SK-N-SH treated with all-trans-retinoic acid at 6 μM for 48 hours (cell line): Measurements from ENCODE around the gene TNPO2.
A peak's percentile ranks its signal among the peaks of the same experiment; 100 is the strongest.

Experiments
- ATAC-seq: fragments of 200-7000 bp; cut with Tn5 transposase; 3 replicates; pipeline ENCODE4 v1.9.1; 2020; ENCODE audit warnings: mild to moderate bottlenecking, moderate library complexity
- CSDC2 ChIP-seq: fragments of 250-450 bp; sonication (Bioruptor Pico); IDR thresholded peaks from 2 replicates; pipeline ENCODE4 v1.5.0; 2020; ENCODE audit warnings: mild to moderate bottlenecking, moderate library complexity
- ESRRG ChIP-seq: fragments of 250-450 bp; sonication (Bioruptor Pico); IDR thresholded peaks from 2 replicates; pipeline ENCODE4 v1.6.1; 2021; ENCODE audit warnings: mild to moderate bottlenecking
- GLIS3 ChIP-seq: fragments of 250-450 bp; sonication (Bioruptor Pico); IDR thresholded peaks from 2 replicates; pipeline ENCODE4 v1.5.0; 2020; ENCODE audit warnings: mild to moderate bottlenecking, moderate library complexity
- ISL1 ChIP-seq: fragments of 250-450 bp; sonication (Bioruptor Pico); IDR thresholded peaks from 2 replicates; pipeline ENCODE4 v2.1.2; 2022; ENCODE audit warnings: mild to moderate bottlenecking, moderate library complexity
- OSR1 ChIP-seq: fragments of 250-450 bp; sonication (Bioruptor Pico); IDR thresholded peaks from 2 replicates; pipeline ENCODE4 v1.8.0; 2022; ENCODE audit warnings: moderate library complexity, mild to moderate bottlenecking, inconsistent platforms
- PATZ1 ChIP-seq: fragments of 250-450 bp; sonication (Bioruptor Pico); IDR thresholded peaks from 2 replicates; pipeline ENCODE4 v1.8.0; 2020; ENCODE audit warnings: mild to moderate bottlenecking, moderate library complexity, borderline replicate concordance
- POU6F1 ChIP-seq: fragments of 250-450 bp; sonication (Bioruptor Pico); IDR thresholded peaks from 2 replicates; pipeline ENCODE4 v1.8.0; 2021; ENCODE audit warnings: low read depth, mild to moderate bottlenecking, moderate library complexity, borderline replicate concordance
- PPARA ChIP-seq: fragments of 250-450 bp; sonication (Bioruptor Pico); IDR thresholded peaks from 2 replicates; pipeline ENCODE4 v1.5.0; 2020; ENCODE audit warnings: mild to moderate bottlenecking, borderline replicate concordance
- RARB ChIP-seq: fragments of 250-450 bp; sonication (Bioruptor Pico); IDR thresholded peaks from 2 replicates; pipeline ENCODE4 v1.8.0; 2021; ENCODE audit warnings: mild to moderate bottlenecking, moderate library complexity
- SNAI2 ChIP-seq: fragments of 250-450 bp; sonication (Bioruptor Pico); IDR thresholded peaks from 2 replicates; pipeline ENCODE4 v1.5.0; 2020; ENCODE audit warnings: mild to moderate bottlenecking, moderate library complexity
- TCF4 ChIP-seq: fragments of 250-450 bp; sonication (Bioruptor Pico); IDR thresholded peaks from 2 replicates; pipeline ENCODE4 v1.8.0; 2021; ENCODE audit warnings: mild to moderate bottlenecking, moderate library complexity, borderline replicate concordance
- TOX ChIP-seq: fragments of 250-450 bp; sonication (Bioruptor Pico); IDR thresholded peaks from 2 replicates; pipeline ENCODE4 v1.8.0; 2021; ENCODE audit warnings: mild to moderate bottlenecking, moderate library complexity, borderline replicate concordance
- ZFP3 ChIP-seq: fragments of 250-450 bp; sonication (Bioruptor Pico); IDR thresholded peaks from 2 replicates; pipeline ENCODE4 v1.5.0; 2020; ENCODE audit warnings: mild to moderate bottlenecking, moderate library complexity
- ZFP30 ChIP-seq: fragments of 450-650 bp; formaldehyde crosslinking; IDR thresholded peaks from 2 replicates; pipeline ENCODE4 v1.5.0; 2022; ENCODE audit warnings: mild to moderate bottlenecking, moderate library complexity
- ZNF565 ChIP-seq: fragments of 450-650 bp; formaldehyde crosslinking; conservative IDR thresholded peaks from 2 replicates; pipeline ENCODE4 v1.5.0; 2020; ENCODE audit warnings: low read depth, mild to moderate bottlenecking, moderate library complexity
- ZNF70 ChIP-seq: fragments of 450-650 bp; formaldehyde crosslinking; IDR thresholded peaks from 2 replicates; pipeline ENCODE4 v1.5.0; 2020; ENCODE audit warnings: mild to moderate bottlenecking, moderate library complexity
- ZNF8 ChIP-seq: fragments of 450-650 bp; formaldehyde crosslinking; IDR thresholded peaks from 2 replicates; pipeline ENCODE4 v1.5.0; 2020; ENCODE audit warnings: mild to moderate bottlenecking, moderate library complexity
- TF ChIP-seq, protein P1 (sequence below): fragments of 250-450 bp; sonication (Bioruptor Pico); IDR thresholded peaks from 2 replicates; pipeline ENCODE4 v1.5.1; 2020; ENCODE audit warnings: low read depth, mild to moderate bottlenecking, moderate library complexity
- TF ChIP-seq, protein P2 (sequence below): fragments of 250-450 bp; sonication (Bioruptor Pico); IDR thresholded peaks from 2 replicates; pipeline ENCODE4 v1.5.0; 2020; ENCODE audit warnings: mild to moderate bottlenecking, moderate library complexity

TNPO2 gene

DNA sequence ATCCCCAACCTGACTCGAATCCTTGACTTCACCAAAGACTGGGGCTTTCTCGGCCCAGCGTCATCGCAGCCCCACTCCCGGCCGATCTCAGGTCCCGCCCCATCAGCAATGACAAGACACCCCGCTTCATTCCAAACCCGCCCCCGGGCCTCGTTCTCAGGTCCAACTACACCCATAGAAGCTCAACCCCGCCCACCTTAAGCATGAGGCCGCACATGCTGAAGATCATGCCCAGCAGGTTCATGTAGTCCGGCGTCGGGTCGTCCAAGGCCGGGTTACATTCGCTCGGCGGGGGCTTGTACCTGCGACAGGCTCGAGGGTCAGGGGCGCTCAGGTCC lies 54.8 kb downstream of the TNPO2 start:
- ATAC-seq: peak; percentile 33
- TF ChIP-seq OSR1 (CRISPR knock-in tag) (no peak), PPARA (CRISPR knock-in tag) (no peak), PATZ1 (no peak), ZFP3 (CRISPR knock-in tag) (no peak), POU6F1 (CRISPR knock-in tag) (no peak)
- TF ChIP-seq, protein P1, sequence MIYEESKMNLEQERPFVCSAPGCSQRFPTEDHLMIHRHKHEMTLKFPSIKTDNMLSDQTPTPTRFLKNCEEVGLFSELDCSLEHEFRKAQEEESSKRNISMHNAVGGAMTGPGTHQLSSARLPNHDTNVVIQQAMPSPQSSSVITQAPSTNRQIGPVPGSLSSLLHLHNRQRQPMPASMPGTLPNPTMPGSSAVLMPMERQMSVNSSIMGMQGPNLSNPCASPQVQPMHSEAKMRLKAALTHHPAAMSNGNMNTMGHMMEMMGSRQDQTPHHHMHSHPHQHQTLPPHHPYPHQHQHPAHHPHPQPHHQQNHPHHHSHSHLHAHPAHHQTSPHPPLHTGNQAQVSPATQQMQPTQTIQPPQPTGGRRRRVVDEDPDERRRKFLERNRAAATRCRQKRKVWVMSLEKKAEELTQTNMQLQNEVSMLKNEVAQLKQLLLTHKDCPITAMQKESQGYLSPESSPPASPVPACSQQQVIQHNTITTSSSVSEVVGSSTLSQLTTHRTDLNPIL: no peak
- TF ChIP-seq, all 23 proteins: peak for 0

DNA sequence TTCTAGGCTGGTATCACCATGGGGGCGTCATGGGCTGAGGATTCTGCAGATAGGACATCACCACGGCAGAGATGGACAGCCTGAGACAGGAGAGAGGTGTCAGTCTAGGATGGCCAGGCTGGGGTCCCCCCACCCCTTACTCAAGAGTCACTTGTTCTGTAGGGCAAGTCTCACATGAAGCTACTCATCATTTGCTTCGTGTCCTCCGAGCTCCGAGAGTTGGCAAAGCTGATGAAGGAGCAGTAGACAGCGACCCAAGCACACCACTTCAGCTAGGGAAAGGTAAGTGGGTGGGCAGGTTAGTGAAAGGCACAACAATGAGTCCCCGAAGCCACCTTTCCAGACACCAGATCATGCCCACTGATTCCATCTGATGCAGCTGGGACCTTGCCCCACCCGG lies 55.4 kb downstream of the TNPO2 start:
- ATAC-seq: no peak
- no peak for TF ChIP-seq ZFP30 (CRISPR knock-in tag)
- TF ChIP-seq, protein P2, sequence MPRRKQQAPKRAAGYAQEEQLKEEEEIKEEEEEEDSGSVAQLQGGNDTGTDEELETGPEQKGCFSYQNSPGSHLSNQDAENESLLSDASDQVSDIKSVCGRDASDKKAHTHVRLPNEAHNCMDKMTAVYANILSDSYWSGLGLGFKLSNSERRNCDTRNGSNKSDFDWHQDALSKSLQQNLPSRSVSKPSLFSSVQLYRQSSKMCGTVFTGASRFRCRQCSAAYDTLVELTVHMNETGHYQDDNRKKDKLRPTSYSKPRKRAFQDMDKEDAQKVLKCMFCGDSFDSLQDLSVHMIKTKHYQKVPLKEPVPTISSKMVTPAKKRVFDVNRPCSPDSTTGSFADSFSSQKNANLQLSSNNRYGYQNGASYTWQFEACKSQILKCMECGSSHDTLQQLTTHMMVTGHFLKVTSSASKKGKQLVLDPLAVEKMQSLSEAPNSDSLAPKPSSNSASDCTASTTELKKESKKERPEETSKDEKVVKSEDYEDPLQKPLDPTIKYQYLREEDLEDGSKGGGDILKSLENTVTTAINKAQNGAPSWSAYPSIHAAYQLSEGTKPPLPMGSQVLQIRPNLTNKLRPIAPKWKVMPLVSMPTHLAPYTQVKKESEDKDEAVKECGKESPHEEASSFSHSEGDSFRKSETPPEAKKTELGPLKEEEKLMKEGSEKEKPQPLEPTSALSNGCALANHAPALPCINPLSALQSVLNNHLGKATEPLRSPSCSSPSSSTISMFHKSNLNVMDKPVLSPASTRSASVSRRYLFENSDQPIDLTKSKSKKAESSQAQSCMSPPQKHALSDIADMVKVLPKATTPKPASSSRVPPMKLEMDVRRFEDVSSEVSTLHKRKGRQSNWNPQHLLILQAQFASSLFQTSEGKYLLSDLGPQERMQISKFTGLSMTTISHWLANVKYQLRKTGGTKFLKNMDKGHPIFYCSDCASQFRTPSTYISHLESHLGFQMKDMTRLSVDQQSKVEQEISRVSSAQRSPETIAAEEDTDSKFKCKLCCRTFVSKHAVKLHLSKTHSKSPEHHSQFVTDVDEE (CRISPR knock-in tag): no peak
- no peak for TF ChIP-seq ZNF565 (CRISPR knock-in tag)
- TF ChIP-seq SNAI2 (CRISPR knock-in tag): no peak
- TF ChIP-seq CSDC2 (CRISPR knock-in tag): no peak
- no peak for TF ChIP-seq ESRRG (CRISPR knock-in tag)
- no peak for TF ChIP-seq ISL1 (CRISPR knock-in tag)
- TF ChIP-seq RARB (CRISPR knock-in tag): no peak

GRCh38 chr19:12667731-12668302 lies 55.9 kb downstream of the TNPO2 start:
- no peak for ATAC-seq
- TF ChIP-seq GLIS3 (CRISPR knock-in tag): no peak
- no peak for TF ChIP-seq CSDC2 (CRISPR knock-in tag)
- no peak for TF ChIP-seq ZNF70 (CRISPR knock-in tag)
- TF ChIP-seq, protein P2 (CRISPR knock-in tag): no peak
- no peak for TF ChIP-seq SNAI2 (CRISPR knock-in tag)
- TF ChIP-seq POU6F1 (CRISPR knock-in tag): no peak
- no peak for TF ChIP-seq TOX (CRISPR knock-in tag)
- no peak for TF ChIP-seq ZFP30 (CRISPR knock-in tag)
- TF ChIP-seq OSR1 (CRISPR knock-in tag): no peak
- no peak for TF ChIP-seq ESRRG (CRISPR knock-in tag)
- no peak for TF ChIP-seq ZNF8 (CRISPR knock-in tag)
- TF ChIP-seq PATZ1: no peak
- no peak for TF ChIP-seq TCF4 (CRISPR knock-in tag)
